ENCODE measurements around the gene ADM. TPM values are rescaled to one million over a fixed set of nuclear protein-coding genes. Genes with fewer than 3 reads are reported as not detected.

The ADM gene
- total RNA-seq, 2 donors from 2014 or later, result 52.7 to 85.4 TPM

- WGBS, 2 donors, result 91 to 96% methylated on average over 5 of the region's 5 CpGs
- Histone ChIP-seq H3K9me3 (peaks cover 0 to 2% (median 0%) of the 10 kb centered on the region in 3 donors), H3K27me3 (no peaks in the 10 kb centered on the region), H3K36me3 (replicated peaks in 1 of 2; ENCODE audit: insufficient read depth in 1 of 2, low read depth in 2 of 2) (no peaks in the 10 kb centered on the region), H3K4me1 (peaks cover 31% of the 10 kb centered on the region), H3K4me3 (no peak overlapping the region), H3K27ac (peak overlapping the region in 2 of 4 donors; percentile 82 to 84)
- TF ChIP-seq CTCF (IDR thresholded peaks at IDR 0.05) (no peak), POLR2A (IDR thresholded peaks at IDR 0.05) (no peak)
- ATAC-seq, result no peak
- intact Hi-C loops (cut with DNase I), result no loop called here
- DNase-seq, result no peak
These were observed 48.2 kb downstream of the ADM start for GRCh38 chr11:10352921-10353550.

GRCh38 chr11:10354389-10354788 lies 49.5 kb downstream of the ADM start:
- 92 to 95% methylated on average over 1 of the region's 1 CpG for WGBS, 2 donors
- intact Hi-C loops (cut with DNase I), result no loop called here
- H3K4me3 ChIP-seq, result no peak overlapping the region
- H3K27ac ChIP-seq, result no peak overlapping the region
- TF ChIP-seq CTCF (IDR thresholded peaks at IDR 0.05), result no peak
- no peak for TF ChIP-seq POLR2A (IDR thresholded peaks at IDR 0.05)
- no peaks in the 10 kb centered on the region for H3K27me3 ChIP-seq
- H3K36me3 ChIP-seq (replicated peaks in 1 of 2; ENCODE audit: insufficient read depth in 1 of 2, low read depth in 2 of 2), result no peaks in the 10 kb centered on the region
- ATAC-seq (no peak), DNase-seq (no peak)
- peaks cover 0 to 2% (median 0%) of the 10 kb centered on the region in 3 donors for H3K9me3 ChIP-seq
- H3K4me1 ChIP-seq, result peaks cover 22% of the 10 kb centered on the region

- peaks cover 0 to 2% (median 0%) of the 10 kb centered on the region in 3 donors for H3K9me3 ChIP-seq
- no peak overlapping the region for H3K4me3 ChIP-seq
- ATAC-seq (no peak), DNase-seq (no peak)
- peaks cover 22% of the 10 kb centered on the region for H3K4me1 ChIP-seq
- 23 to 38% methylated on average over 2 of the region's 2 CpGs for WGBS, 2 donors
- TF ChIP-seq CTCF (IDR thresholded peaks at IDR 0.05), result no peak
- no peak for TF ChIP-seq POLR2A (IDR thresholded peaks at IDR 0.05)
- no peak overlapping the region for H3K27ac ChIP-seq
- H3K27me3 ChIP-seq, result no peaks in the 10 kb centered on the region
- intact Hi-C loops (cut with DNase I), result no loop called here
- H3K36me3 ChIP-seq (replicated peaks in 1 of 2; ENCODE audit: insufficient read depth in 1 of 2, low read depth in 2 of 2), result no peaks in the 10 kb centered on the region
These were observed 50.4 kb downstream of the ADM start for GRCh38 chr11:10355257-10355661.

GRCh38 chr11:10356161-10356560 lies 51.3 kb downstream of the ADM start:
- no peak overlapping the region for H3K27ac ChIP-seq
- DNase-seq, result no peak
- H3K36me3 ChIP-seq (replicated peaks in 1 of 2; ENCODE audit: insufficient read depth in 1 of 2, low read depth in 2 of 2), result no peaks in the 10 kb centered on the region
- intact Hi-C loops (cut with DNase I), result no loop called here
- no peak for TF ChIP-seq CTCF (IDR thresholded peaks at IDR 0.05)
- no peak for TF ChIP-seq POLR2A (IDR thresholded peaks at IDR 0.05)
- no peaks in the 10 kb centered on the region for H3K27me3 ChIP-seq
- ATAC-seq, result no peak
- H3K4me1 ChIP-seq, result peaks cover 13% of the 10 kb centered on the region
- no peak overlapping the region for H3K4me3 ChIP-seq
- H3K9me3 ChIP-seq, result peaks cover 0 to 2% (median 0%) of the 10 kb centered on the region in 3 donors

Small RNAs within 50 kb of the gene (small RNA-seq; reads per million reads assigned to genes)
- not detected for gene AC080023.2

Other genes starting within 250 kb of the ADM start
- 10 to 100 TPM; 23.6 to 38.9 TPM for gene SBF2, start 10.9 kb upstream of the ADM start, total RNA-seq
- 1 to 10 TPM; 3.6 to 9.9 TPM for gene AMPD3, start 150.2 kb downstream of the ADM start, total RNA-seq
- 10 to 100 TPM; 20.2 to 23.1 TPM for gene RNF141, start 236.1 kb downstream of the ADM start, total RNA-seq

Data from body of pancreas (tissue), 4 donors.